GM12878 (cell line): ENCODE measurements around the gene P2RX2. TPM values are rescaled to one million over a fixed set of nuclear protein-coding genes. Genes with fewer than 3 reads are reported as not detected.

ENCODE experiments used
- ATAC-seq: fragments of 200-7000 bp; cut with Tn5 transposase; 3 replicates; pipeline ENCODE4 v1.9.1; 2020; ENCODE audit warnings: mild to moderate bottlenecking, moderate library complexity
- BruUV-seq: library from RNA; stranded (reverse); fragments of 400-500 nt; replicated peaks from 2 replicates; lab custom pipeline; 2021; lab: Mats Ljungman, UMichigan
- CTCF ChIA-PET: fragments of 300-600 bp; sonication (Branson Sonifier 250); formaldehyde crosslinking; extraction: SDS; loops from one replicate; lab custom pipeline; 2021; ENCODE audit warnings: inconsistent platforms; lab: Yijun Ruan, JAX
- POLR2A ChIA-PET: fragments of 350-600 bp; formaldehyde crosslinking; extraction: SDS; loops from one replicate; lab custom pipeline; 2021; ENCODE audit warnings: inconsistent platforms; lab: Charles Lee
- RAD21 ChIA-PET: fragments of 300-600 bp; sonication (Branson Sonifier 250); formaldehyde crosslinking; loops from one replicate; lab custom pipeline; 2023; ENCODE audit warnings: antibody characterized with exemption; ENCODE audit not compliant: unreplicated experiment; lab: Charles Lee
- SMC1A ChIA-PET: fragments of 300-600 bp; sonication (Branson Sonifier 250); formaldehyde crosslinking; loops from one replicate; lab custom pipeline; 2023; ENCODE audit not compliant: unreplicated experiment, uncharacterized antibody; lab: Charles Lee
- DNase-seq: peaks from one replicate; pipeline ENCODE4 v3.0.0-alpha.2; 2011; ENCODE audit warnings: low read depth, low spot score
- FAIRE-seq: peaks from 3 replicates; lab custom pipeline; 2011; peaks lifted over from hg19 to GRCh38; lab: Jason Lieb, UNC
- H2AFZ ChIP-seq: 2 replicates; pipeline ENCODE4 v1.6.0; 2011; ENCODE audit warnings: low read depth, low read length, control low read depth; ENCODE audit not compliant: control insufficient read depth
- H3K27ac ChIP-seq: 2 replicates; pipeline ENCODE4 v1.5.1; 2011; ENCODE audit warnings: control low read depth; ENCODE audit not compliant: control insufficient read depth, insufficient read depth
- H3K27me3 ChIP-seq, 2 experiments: replicated peaks in 1 of 2; 2 replicates each; pipeline versions ENCODE4 v1.6.0 to v1.6.1; 2011; ENCODE audit warnings: low read length in 1 of 2; ENCODE audit not compliant: control insufficient read depth in 2 of 2, insufficient read depth in 2 of 2
- H3K36me3 ChIP-seq, 2 experiments: 2 replicates each; pipeline ENCODE4 v1.5.1; 2011; ENCODE audit warnings: low read length in 1 of 2; ENCODE audit not compliant: control insufficient read depth in 2 of 2, insufficient read depth in 2 of 2
- H3K4me1 ChIP-seq: 2 replicates; pipeline ENCODE4 v1.6.1; 2011; ENCODE audit warnings: mild to moderate bottlenecking, low read length, moderate library complexity, mixed read lengths; ENCODE audit not compliant: control insufficient read depth, insufficient read depth
- H3K4me2 ChIP-seq: 2 replicates; pipeline ENCODE4 v1.6.0; 2011; ENCODE audit warnings: control low read depth; ENCODE audit not compliant: control insufficient read depth, insufficient read depth
- H3K4me3 ChIP-seq: fragments of 200-600 bp; sonication (generic); 2 replicates; pipeline ENCODE4 v1.5.1; 2016
- H3K79me2 ChIP-seq: 2 replicates; pipeline ENCODE4 v1.6.0; 2011; ENCODE audit warnings: low read length; ENCODE audit not compliant: control insufficient read depth, insufficient read depth
- H3K9ac ChIP-seq: 2 replicates; pipeline ENCODE4 v1.8.0; 2011; ENCODE audit warnings: low read length, control low read depth, mixed read lengths; ENCODE audit not compliant: control insufficient read depth, insufficient read depth
- H3K9me3 ChIP-seq: replicated peaks from 3 replicates; pipeline ENCODE4 v1.5.1; 2011; ENCODE audit warnings: mild to moderate bottlenecking, low read length; ENCODE audit not compliant: control insufficient read depth, insufficient read depth
- H4K20me1 ChIP-seq: 2 replicates; pipeline ENCODE4 v1.6.0; 2011; ENCODE audit not compliant: control insufficient read depth, insufficient read depth
- NR2F1 ChIP-seq: fragments of 450-650 bp; conservative IDR thresholded peaks from 2 replicates; pipeline ENCODE4 v1.6.1; 2017; ENCODE audit warnings: mild to moderate bottlenecking
- POLR2AphosphoS5 ChIP-seq: IDR thresholded peaks from 2 replicates; pipeline ENCODE4 v1.6.1; 2011; ENCODE audit warnings: mild to moderate bottlenecking, low read length, inconsistent platforms
- RCOR1 ChIP-seq: conservative IDR thresholded peaks from 2 replicates; pipeline ENCODE4 v1.6.1; 2012; ENCODE audit warnings: low read depth, low read length, improper control_type of control experiment
- RFX5 ChIP-seq: IDR thresholded peaks from 2 replicates; pipeline ENCODE4 v1.6.1; 2011; ENCODE audit warnings: low read depth, low read length, improper control_type of control experiment
- SPI1 ChIP-seq: IDR thresholded peaks from 2 replicates; pipeline ENCODE4 v1.6.1; 2011; ENCODE audit warnings: low read depth, mild to moderate bottlenecking, low read length, moderate library complexity, borderline replicate concordance; ENCODE audit not compliant: insufficient read depth
- WGBS: methylation state at CpG from one replicate; pipeline ENCODE4 v1.1.6; 2016; ENCODE audit warnings: low lambda C conversion rate; ENCODE audit not compliant: insufficient replicate concordance, insufficient coverage; ENCODE audit errors: missing lambda C conversion rate; 5-methylcytosine and 5-hydroxymethylcytosine counted together
- in situ Hi-C: fragments of 300-500 bp; cut with MboI; formaldehyde crosslinking; loops from 9 replicates; pipeline ENCODE4 v1.14.3; 2018; ENCODE audit warnings: mixed read lengths
- intact Hi-C: fragments of 100-400 bp; cut with micrococcal nuclease; formaldehyde crosslinking; loops from one replicate; pipeline ENCODE4 v1.14.2; 2022; ENCODE audit not compliant: unreplicated experiment
- polyA plus RNA-seq, 11 experiments: library from polyadenylated mRNA; depleted of rRNA in 4 of 11; unstranded in 6 of 11; stranded (reverse) in 5 of 11; fragments of >200 nt; fragmentation: Nextera tagmentation in 4 of 11; fragmentation: Illumina TruSeq in 1 of 11; extraction: Ambion mirVana in 4 of 11; extraction: Trizol in 1 of 11; gene quantifications; 1 replicate in 1 of 11; 2 replicates in 10 of 11; pipeline versions ENCODE4 v1.2.1 to v1.2.3, GENCODE V29; 2011 to 2016; ENCODE audit warnings: inconsistent platforms in 2 of 11, missing spikeins in 2 of 11, low read depth in 1 of 11
- total RNA-seq, 4 experiments: library from RNA; depleted of rRNA in 3 of 4; stranded (reverse); fragments of >200 nt in 3 of 4; fragmentation: Illumina TruSeq in 1 of 4; extraction: Trizol in 1 of 4; gene quantifications; 2 replicates each; pipeline versions ENCODE4 v1.2.1 to v1.2.3, GENCODE V29; 2013 to 2021
- TF ChIP-seq, protein P1 (sequence below): fragments of 450-650 bp; IDR thresholded peaks from 2 replicates; pipeline ENCODE4 v1.6.1; 2016; ENCODE audit warnings: mild to moderate bottlenecking
- TF ChIP-seq, protein P2 (sequence below): IDR thresholded peaks from 2 replicates; pipeline ENCODE4 v1.6.1; 2011; ENCODE audit warnings: low read depth, mild to moderate bottlenecking, low read length, moderate library complexity, borderline replicate concordance; ENCODE audit errors: extremely low read depth

The P2RX2 gene
- total and polyA plus RNA-seq, 10 of the 15 experiments (the other 5 are each of a cell fraction or from before 2014, with no cell fraction given): not detected

DNA sequence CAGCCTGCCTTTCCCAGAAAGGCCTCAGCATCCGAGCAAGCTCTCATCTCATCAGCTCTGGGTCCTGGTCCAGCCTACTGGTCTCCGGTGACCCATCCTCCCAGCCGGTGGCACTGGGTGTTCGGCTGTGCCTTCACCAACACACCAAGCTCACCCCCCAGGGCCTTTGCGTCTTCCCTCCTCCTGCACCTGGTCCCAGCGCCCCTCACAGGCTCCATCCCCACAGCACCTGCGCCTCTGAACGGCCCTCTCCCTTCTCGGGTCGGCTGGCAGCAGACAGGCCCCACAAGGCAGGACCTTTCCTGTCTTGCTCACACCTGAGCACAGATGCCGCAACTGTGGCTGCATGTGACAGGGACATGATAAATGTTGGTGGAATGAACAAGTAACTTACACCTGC, 13.1 kb downstream of the P2RX2 start:
- ChIA-PET CTCF (no interaction called here), POLR2A (no interaction called here), RAD21 (no interaction called here), SMC1A (no interaction called here)
- Histone ChIP-seq H3K4me2 (no peak overlapping the region), H2AFZ (no peak overlapping the region), H3K27me3 (no peaks in the 10 kb centered on the region), H4K20me1 (no peaks in the 10 kb centered on the region), H3K79me2 (no peaks in the 10 kb centered on the region), H3K9ac (no peak overlapping the region), H3K4me3 (no peak overlapping the region), H3K4me1 (no peaks in the 10 kb centered on the region; the same call in 1 of the 2 replicates), H3K27ac (no peak overlapping the region), H3K36me3 (peaks cover 15 to 36% of the 10 kb centered on the region in 2 experiments), H3K9me3 (no peaks in the 10 kb centered on the region)
- in situ Hi-C loops (no loop called here), intact Hi-C loops (no loop called here)
- TF ChIP-seq RCOR1: no peak
- TF ChIP-seq NR2F1: no peak
- no peak for TF ChIP-seq RFX5
- TF ChIP-seq, protein P1, sequence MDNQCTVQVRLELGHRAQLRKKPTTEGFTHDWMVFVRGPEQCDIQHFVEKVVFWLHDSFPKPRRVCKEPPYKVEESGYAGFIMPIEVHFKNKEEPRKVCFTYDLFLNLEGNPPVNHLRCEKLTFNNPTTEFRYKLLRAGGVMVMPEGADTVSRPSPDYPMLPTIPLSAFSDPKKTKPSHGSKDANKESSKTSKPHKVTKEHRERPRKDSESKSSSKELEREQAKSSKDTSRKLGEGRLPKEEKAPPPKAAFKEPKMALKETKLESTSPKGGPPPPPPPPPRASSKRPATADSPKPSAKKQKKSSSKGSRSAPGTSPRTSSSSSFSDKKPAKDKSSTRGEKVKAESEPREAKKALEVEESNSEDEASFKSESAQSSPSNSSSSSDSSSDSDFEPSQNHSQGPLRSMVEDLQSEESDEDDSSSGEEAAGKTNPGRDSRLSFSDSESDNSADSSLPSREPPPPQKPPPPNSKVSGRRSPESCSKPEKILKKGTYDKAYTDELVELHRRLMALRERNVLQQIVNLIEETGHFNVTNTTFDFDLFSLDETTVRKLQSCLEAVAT: no peak
- DNase-seq (no peak), FAIRE-seq (no peak), ATAC-seq (no peak)
- no TSS peak for BruUV-seq
- over 99% methylated on average over 10 of the region's 11 CpGs for WGBS

DNA sequence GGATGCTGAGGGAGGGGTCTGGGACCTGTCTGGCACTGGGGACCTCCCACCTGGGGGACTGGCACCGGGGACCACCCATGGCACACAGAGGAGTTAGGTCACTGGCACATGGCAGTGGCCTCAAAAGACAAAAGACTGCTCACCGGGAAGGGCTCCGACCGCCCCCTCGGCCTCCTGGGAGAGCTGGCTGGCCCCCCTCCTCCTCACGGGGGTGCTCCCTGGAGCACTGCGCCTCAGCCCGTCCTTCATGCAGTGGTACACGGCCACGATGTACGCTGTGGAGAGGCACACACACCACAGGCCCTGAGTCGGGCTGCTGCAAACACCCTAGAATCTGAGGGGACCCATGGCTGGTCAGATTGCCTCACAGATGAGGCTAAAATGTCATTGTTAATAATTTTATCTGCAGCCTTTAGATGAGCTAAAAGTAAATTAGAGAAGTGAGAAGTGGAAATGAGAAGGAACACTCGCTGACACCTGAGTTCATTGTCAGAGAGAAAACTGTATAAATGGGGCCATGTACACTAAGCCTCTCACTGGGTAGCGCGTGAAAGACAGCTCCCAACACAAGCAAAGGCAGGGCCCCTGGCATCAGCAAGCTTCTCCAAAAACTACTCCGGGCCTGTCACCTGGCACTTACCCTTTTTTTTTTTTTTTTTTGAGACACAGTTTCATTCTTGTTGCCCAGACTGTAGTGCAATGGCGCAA, 14.1 kb downstream of the P2RX2 start:
- Histone ChIP-seq H3K9me3 (no peaks in the 10 kb centered on the region), H3K9ac (no peak overlapping the region), H3K27ac (no peak overlapping the region), H4K20me1 (no peaks in the 10 kb centered on the region), H2AFZ (no peak overlapping the region), H3K79me2 (no peaks in the 10 kb centered on the region), H3K4me2 (no peak overlapping the region), H3K27me3 (no peaks in the 10 kb centered on the region), H3K36me3 (peaks cover 23 to 41% of the 10 kb centered on the region in 2 experiments), H3K4me1 (no peaks in the 10 kb centered on the region; the same call in 1 of the 2 replicates), H3K4me3 (no peak overlapping the region)
- FAIRE-seq (no peak), DNase-seq (no peak), ATAC-seq (no peak)
- CTCF ChIA-PET: interaction anchor here (1.1 kb wide), 1 partner anchor 18 kb away, joined by 3 read pairs; no protein-coding TSS in a partner anchor
- BruUV-seq: no TSS peak
- WGBS: 77% methylated on average over 16 of the region's 17 CpGs
- RAD21 ChIA-PET: no interaction called here
- POLR2A ChIA-PET: no interaction called here
- TF ChIP-seq POLR2AphosphoS5: no peak
- TF ChIP-seq, protein P2, sequence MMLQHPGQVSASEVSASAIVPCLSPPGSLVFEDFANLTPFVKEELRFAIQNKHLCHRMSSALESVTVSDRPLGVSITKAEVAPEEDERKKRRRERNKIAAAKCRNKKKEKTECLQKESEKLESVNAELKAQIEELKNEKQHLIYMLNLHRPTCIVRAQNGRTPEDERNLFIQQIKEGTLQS: peak; percentile 69; the same call in 1 of the 2 replicates
- peak; percentile 58; the same call in 1 of the 2 replicates for TF ChIP-seq SPI1
- in situ Hi-C loops (no loop called here), intact Hi-C loops (no loop called here)
- SMC1A ChIA-PET: no interaction called here
